ENCODE results near the gene PDSS2. TPM values are rescaled to one million over a fixed set of nuclear protein-coding genes. Genes with fewer than 3 reads are reported as not detected.

The PDSS2 gene
- total RNA-seq, 2 experiments from 2014 or later = 11.4 to 11.7 TPM

- H3K4me1 Mint-ChIP-seq = no peaks in the 10 kb centered on the region
- ChIA-PET CTCF (no interaction called here), POLR2A (no interaction called here)
- intact Hi-C loops (cut with DNase I, micrococcal nuclease) = no loop called here
- H3K36me3 Mint-ChIP-seq (ENCODE audit: low read depth) = peaks cover 8% of the 10 kb centered on the region
- peaks cover 12% of the 10 kb centered on the region for H3K9me3 Mint-ChIP-seq (ENCODE audit: low read depth)
- no peak overlapping the region for H3K4me3 Mint-ChIP-seq
- no peaks in the 10 kb centered on the region for H3K27me3 Mint-ChIP-seq
- no peak overlapping the region for H3K27ac Mint-ChIP-seq
- ATAC-seq (no peak), DNase-seq (no peak)
These were observed 49.4 kb downstream of the PDSS2 start for GRCh38 chr6:107409942-107410341.

DNA sequence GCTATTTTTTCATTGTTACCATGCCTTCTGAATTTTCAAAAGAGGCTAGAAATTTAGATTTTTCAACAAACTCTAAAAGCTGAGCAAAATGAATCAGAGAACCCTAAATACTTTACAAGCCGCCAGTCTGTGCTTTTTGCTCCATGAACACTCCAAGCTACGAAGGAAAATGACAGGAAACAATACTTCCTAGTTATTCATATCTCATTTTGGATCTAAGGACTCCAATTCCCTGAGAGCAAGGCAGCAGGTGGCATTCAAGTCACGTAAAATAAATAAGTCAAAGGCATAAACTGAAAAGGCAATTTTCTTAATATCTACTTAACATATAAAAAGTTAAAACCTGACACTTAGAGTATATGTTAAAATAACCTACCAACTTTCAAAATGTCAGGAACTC is 50.6 kb downstream of the PDSS2 start:
- Mint-ChIP-seq H3K36me3 (ENCODE audit: low read depth) (peaks cover 21% of the 10 kb centered on the region), H3K9me3 (ENCODE audit: low read depth) (peaks cover 24% of the 10 kb centered on the region), H3K4me1 (no peaks in the 10 kb centered on the region), H3K27ac (no peak overlapping the region), H3K27me3 (no peaks in the 10 kb centered on the region), H3K4me3 (no peak overlapping the region)
- ATAC-seq = no peak
- intact Hi-C loops (cut with DNase I, micrococcal nuclease) = no loop called here
- DNase-seq = no peak
- ChIA-PET CTCF (interaction anchor here (0.8 kb wide), 1 partner anchor 27 kb away, joined by 4 read pairs; no protein-coding TSS in a partner anchor), POLR2A (interaction anchor here (0.5 kb wide), 1 partner anchor 24 kb away, joined by 3 read pairs; no protein-coding TSS in a partner anchor)

DNA sequence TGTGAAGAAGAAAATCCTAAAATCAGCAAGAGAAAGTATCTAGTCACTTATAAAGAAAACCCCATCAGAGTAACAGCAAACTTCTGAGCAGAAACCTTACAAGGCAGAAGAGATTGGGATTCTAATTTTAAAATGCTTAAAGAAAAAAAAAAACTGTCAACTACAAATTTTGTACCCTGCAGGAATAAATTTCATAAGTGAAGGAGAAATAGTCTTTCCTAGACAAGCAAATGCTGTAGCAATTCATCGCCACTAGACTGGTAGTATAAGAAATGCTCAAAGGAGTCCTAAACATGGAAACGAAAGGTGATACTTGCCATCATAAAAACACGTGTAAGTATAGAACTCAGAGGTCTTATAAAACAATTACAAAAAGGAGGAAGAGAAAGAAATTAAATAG is 54.4 kb downstream of the PDSS2 start:
- H3K27me3 Mint-ChIP-seq = no peaks in the 10 kb centered on the region
- POLR2A ChIA-PET = no interaction called here
- DNase-seq (no peak), ATAC-seq (no peak)
- CTCF ChIA-PET = no interaction called here
- no peak overlapping the region for H3K27ac Mint-ChIP-seq
- intact Hi-C loops (cut with DNase I, micrococcal nuclease) = no loop called here
- H3K4me1 Mint-ChIP-seq = no peaks in the 10 kb centered on the region
- H3K36me3 Mint-ChIP-seq (ENCODE audit: low read depth) = peaks cover 48% of the 10 kb centered on the region
- H3K4me3 Mint-ChIP-seq = no peak overlapping the region
- peaks cover 36% of the 10 kb centered on the region for H3K9me3 Mint-ChIP-seq (ENCODE audit: low read depth)

DNA sequence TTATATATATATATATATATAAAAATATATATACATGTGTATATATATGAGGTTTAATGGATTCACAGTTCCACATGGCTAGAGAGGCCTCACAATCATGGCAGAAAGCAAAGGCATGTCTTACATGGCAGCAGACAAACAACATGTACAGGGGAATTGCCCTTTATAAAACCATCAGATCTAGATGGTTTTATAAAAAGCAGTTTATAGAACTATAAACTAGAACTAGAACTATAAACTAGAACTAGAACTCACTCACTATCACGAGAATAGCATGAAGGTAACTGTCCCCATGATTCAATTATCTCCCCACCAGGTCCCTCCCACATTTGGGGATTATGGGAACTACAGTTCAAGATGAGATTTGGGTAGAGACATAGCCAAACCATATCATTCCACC is 56.8 kb downstream of the PDSS2 start:
- no peak for ATAC-seq
- Mint-ChIP-seq H3K4me1 (no peaks in the 10 kb centered on the region), H3K27me3 (no peaks in the 10 kb centered on the region), H3K9me3 (ENCODE audit: low read depth) (peaks cover 38% of the 10 kb centered on the region), H3K27ac (no peak overlapping the region), H3K36me3 (ENCODE audit: low read depth) (peaks cover 51% of the 10 kb centered on the region), H3K4me3 (no peak overlapping the region)
- intact Hi-C loops (cut with DNase I, micrococcal nuclease) = no loop called here
- CTCF ChIA-PET = no interaction called here
- DNase-seq = no peak
- POLR2A ChIA-PET = no interaction called here

- DNase-seq (no peak), ATAC-seq (no peak)
- no peaks in the 10 kb centered on the region for H3K27me3 Mint-ChIP-seq
- ChIA-PET CTCF (interaction anchor here (0.6 kb wide), 1 partner anchor 1162 kb away, joined by 4 read pairs; no protein-coding TSS in a partner anchor), POLR2A (no interaction called here)
- no peaks in the 10 kb centered on the region for H3K4me1 Mint-ChIP-seq
- no peak overlapping the region for H3K4me3 Mint-ChIP-seq
- H3K36me3 Mint-ChIP-seq (ENCODE audit: low read depth) = peaks cover 47% of the 10 kb centered on the region
- no peak overlapping the region for H3K27ac Mint-ChIP-seq
- peaks cover 32% of the 10 kb centered on the region for H3K9me3 Mint-ChIP-seq (ENCODE audit: low read depth)
- intact Hi-C loops (cut with DNase I, micrococcal nuclease) = no loop called here
These were observed 57.8 kb downstream of the PDSS2 start for GRCh38 chr6:107401573-107401972.

GRCh38 chr6:107400616-107401147 is 58.7 kb downstream of the PDSS2 start:
- peaks cover 52% of the 10 kb centered on the region for H3K36me3 Mint-ChIP-seq (ENCODE audit: low read depth)
- DNase-seq = no peak
- POLR2A ChIA-PET = no interaction called here

DNA sequence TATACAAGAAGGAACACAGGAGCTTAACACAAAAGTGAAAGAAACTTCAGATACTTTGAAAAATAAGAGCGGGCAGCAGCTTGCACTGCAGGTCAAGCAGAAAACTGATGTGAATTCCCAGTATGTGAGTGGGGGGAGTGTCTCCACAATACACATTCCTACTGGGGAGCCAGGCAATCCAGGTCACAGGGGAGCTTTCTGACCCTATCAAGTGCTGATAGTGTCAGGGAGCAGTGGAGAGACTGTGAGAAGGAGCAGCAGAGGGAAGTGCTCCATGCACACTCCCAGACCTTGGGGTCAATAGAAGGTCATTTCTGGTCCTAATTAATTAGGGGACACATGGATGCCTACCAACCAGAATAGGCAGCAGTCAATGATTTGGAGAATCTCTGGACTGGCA is 59.4 kb downstream of the PDSS2 start:
- Mint-ChIP-seq H3K9me3 (ENCODE audit: low read depth) (peaks cover 33% of the 10 kb centered on the region), H3K27ac (no peak overlapping the region), H3K4me1 (no peaks in the 10 kb centered on the region), H3K36me3 (ENCODE audit: low read depth) (peaks cover 52% of the 10 kb centered on the region), H3K27me3 (no peaks in the 10 kb centered on the region), H3K4me3 (no peak overlapping the region)
- DNase-seq (no peak), ATAC-seq (no peak)
- intact Hi-C loops (cut with DNase I, micrococcal nuclease) = no loop called here
- ChIA-PET CTCF (no interaction called here), POLR2A (no interaction called here)

More at GRCh38 chr6:107400616-107401147, 58.7 kb downstream of the PDSS2 start:
- no peak overlapping the region for H3K27ac Mint-ChIP-seq
- no peak overlapping the region for H3K4me3 Mint-ChIP-seq
- intact Hi-C loops (cut with DNase I, micrococcal nuclease) = no loop called here
- no peaks in the 10 kb centered on the region for H3K27me3 Mint-ChIP-seq
- CTCF ChIA-PET = interaction anchor here (0.6 kb wide), 1 partner anchor 1161 kb away, joined by 4 read pairs; no protein-coding TSS in a partner anchor
- H3K4me1 Mint-ChIP-seq = no peaks in the 10 kb centered on the region
- ATAC-seq = no peak
- H3K9me3 Mint-ChIP-seq (ENCODE audit: low read depth) = peaks cover 34% of the 10 kb centered on the region

DNA sequence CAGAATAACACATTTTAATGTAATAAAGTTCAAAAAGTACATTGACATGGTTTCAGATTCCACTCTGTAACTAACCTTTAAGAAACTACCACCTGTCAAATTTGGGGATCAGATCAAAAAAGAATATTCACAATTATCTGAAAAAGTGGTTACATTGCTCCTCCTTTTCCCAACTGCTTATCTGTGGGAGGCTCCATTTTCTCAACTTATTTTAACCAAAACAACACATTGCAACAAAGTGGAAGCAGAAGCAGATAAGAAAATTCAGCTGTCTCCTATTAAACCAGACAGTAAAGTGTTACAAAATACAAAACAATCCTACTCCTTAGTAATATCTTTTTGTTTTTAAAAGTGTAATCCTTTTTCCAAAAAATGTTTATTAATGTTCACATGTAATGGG is 61.4 kb downstream of the PDSS2 start:
- ChIA-PET CTCF (no interaction called here), POLR2A (no interaction called here)
- Mint-ChIP-seq H3K4me1 (no peaks in the 10 kb centered on the region), H3K27me3 (no peaks in the 10 kb centered on the region), H3K36me3 (ENCODE audit: low read depth) (peaks cover 44% of the 10 kb centered on the region), H3K9me3 (ENCODE audit: low read depth) (peaks cover 26% of the 10 kb centered on the region), H3K4me3 (no peak overlapping the region), H3K27ac (no peak overlapping the region)
- ATAC-seq (no peak), DNase-seq (no peak)
- intact Hi-C loops (cut with DNase I, micrococcal nuclease) = no loop called here

GRCh38 chr6:107396211-107396610 is 63.2 kb downstream of the PDSS2 start:
- ChIA-PET POLR2A (no interaction called here), CTCF (no interaction called here)
- Mint-ChIP-seq H3K36me3 (ENCODE audit: low read depth) (peaks cover 33% of the 10 kb centered on the region), H3K4me3 (no peak overlapping the region), H3K9me3 (ENCODE audit: low read depth) (peaks cover 23% of the 10 kb centered on the region), H3K4me1 (no peaks in the 10 kb centered on the region), H3K27ac (no peak overlapping the region), H3K27me3 (no peaks in the 10 kb centered on the region)
- intact Hi-C loops (cut with DNase I, micrococcal nuclease) = no loop called here
- DNase-seq = no peak
- no peak for ATAC-seq

GRCh38 chr6:107392069-107392468 is 67.3 kb downstream of the PDSS2 start:
- DNase-seq (no peak), ATAC-seq (no peak)
- no peak overlapping the region for H3K4me3 Mint-ChIP-seq
- intact Hi-C loops (cut with DNase I, micrococcal nuclease) = no loop called here
- peaks cover 27% of the 10 kb centered on the region for H3K36me3 Mint-ChIP-seq (ENCODE audit: low read depth)
- peaks cover 18% of the 10 kb centered on the region for H3K9me3 Mint-ChIP-seq (ENCODE audit: low read depth)
- no peak overlapping the region for H3K27ac Mint-ChIP-seq
- POLR2A ChIA-PET = no interaction called here
- peaks cover 8% of the 10 kb centered on the region for H3K4me1 Mint-ChIP-seq
- CTCF ChIA-PET = no interaction called here
- H3K27me3 Mint-ChIP-seq = no peaks in the 10 kb centered on the region

DNA sequence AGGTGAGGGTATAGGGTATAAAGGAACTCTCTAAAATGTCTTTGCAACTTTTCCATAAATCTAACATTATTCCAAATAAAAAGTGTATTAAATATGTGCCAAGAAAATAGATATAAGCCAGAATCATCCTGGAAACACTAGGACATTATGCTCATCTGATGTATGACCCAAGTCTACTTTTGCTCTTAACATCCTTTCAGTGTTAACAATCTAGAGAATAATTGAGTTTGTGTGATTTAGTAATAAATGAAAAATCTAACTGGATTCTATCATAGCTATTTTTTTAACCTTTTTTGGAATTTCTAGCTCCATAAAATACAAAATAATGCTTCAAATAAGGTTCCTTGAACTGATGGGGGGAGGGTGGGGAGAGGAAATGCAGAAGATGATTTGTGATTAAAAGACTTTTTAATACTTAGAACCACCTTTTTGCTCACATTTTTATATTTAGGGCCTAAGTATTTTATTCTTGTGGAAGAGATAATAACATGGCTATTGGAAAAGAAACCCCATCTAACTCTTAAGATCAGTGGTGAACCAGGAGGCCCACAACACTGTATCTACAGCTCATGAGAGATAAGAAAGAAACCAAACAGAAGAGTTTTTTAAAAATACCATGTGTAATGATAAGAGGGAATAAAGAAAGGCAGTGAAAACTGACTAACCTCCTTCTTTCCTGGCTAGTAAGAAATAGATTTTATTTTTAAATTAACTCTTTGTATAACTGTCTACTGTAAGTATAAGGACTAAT is 68.5 kb downstream of the PDSS2 start:
- intact Hi-C loops (cut with DNase I, micrococcal nuclease) = no loop called here
- CTCF ChIA-PET = no interaction called here
- peaks cover 23% of the 10 kb centered on the region for H3K36me3 Mint-ChIP-seq (ENCODE audit: low read depth)
- peaks cover 14% of the 10 kb centered on the region for H3K9me3 Mint-ChIP-seq (ENCODE audit: low read depth)
- H3K27me3 Mint-ChIP-seq = no peaks in the 10 kb centered on the region
- no peak overlapping the region for H3K4me3 Mint-ChIP-seq
- peaks cover 8% of the 10 kb centered on the region for H3K4me1 Mint-ChIP-seq
- POLR2A ChIA-PET = no interaction called here
- DNase-seq (no peak), ATAC-seq (no peak)
- no peak overlapping the region for H3K27ac Mint-ChIP-seq

GRCh38 chr6:107390056-107390455 is 69.3 kb downstream of the PDSS2 start:
- H3K4me3 Mint-ChIP-seq = no peak overlapping the region
- peaks cover 20% of the 10 kb centered on the region for H3K36me3 Mint-ChIP-seq (ENCODE audit: low read depth)
- CTCF ChIA-PET = no interaction called here
- H3K9me3 Mint-ChIP-seq (ENCODE audit: low read depth) = peaks cover 12% of the 10 kb centered on the region
- intact Hi-C loops (cut with DNase I, micrococcal nuclease) = no loop called here
- H3K27me3 Mint-ChIP-seq = no peaks in the 10 kb centered on the region
- no peak overlapping the region for H3K27ac Mint-ChIP-seq
- DNase-seq (no peak), ATAC-seq (peak; percentile 16)
- peaks cover 8% of the 10 kb centered on the region for H3K4me1 Mint-ChIP-seq
- POLR2A ChIA-PET = no interaction called here

All from activated CD4-positive, alpha-beta T cell treated with anti-CD3 and anti-CD28 coated beads for 36 hours (primary cell).